HG02870 (cell line): Measurements from ENCODE around the gene ATG9A.

Experiments
- ATAC-seq: cut with Tn5 transposase; IDR thresholded peaks from one replicate; pipeline ENCODE4 v1.9.1; 2021; ENCODE audit warnings: mild to moderate bottlenecking, moderate library complexity; ENCODE audit not compliant: unreplicated experiment

ATG9A gene

DNA sequence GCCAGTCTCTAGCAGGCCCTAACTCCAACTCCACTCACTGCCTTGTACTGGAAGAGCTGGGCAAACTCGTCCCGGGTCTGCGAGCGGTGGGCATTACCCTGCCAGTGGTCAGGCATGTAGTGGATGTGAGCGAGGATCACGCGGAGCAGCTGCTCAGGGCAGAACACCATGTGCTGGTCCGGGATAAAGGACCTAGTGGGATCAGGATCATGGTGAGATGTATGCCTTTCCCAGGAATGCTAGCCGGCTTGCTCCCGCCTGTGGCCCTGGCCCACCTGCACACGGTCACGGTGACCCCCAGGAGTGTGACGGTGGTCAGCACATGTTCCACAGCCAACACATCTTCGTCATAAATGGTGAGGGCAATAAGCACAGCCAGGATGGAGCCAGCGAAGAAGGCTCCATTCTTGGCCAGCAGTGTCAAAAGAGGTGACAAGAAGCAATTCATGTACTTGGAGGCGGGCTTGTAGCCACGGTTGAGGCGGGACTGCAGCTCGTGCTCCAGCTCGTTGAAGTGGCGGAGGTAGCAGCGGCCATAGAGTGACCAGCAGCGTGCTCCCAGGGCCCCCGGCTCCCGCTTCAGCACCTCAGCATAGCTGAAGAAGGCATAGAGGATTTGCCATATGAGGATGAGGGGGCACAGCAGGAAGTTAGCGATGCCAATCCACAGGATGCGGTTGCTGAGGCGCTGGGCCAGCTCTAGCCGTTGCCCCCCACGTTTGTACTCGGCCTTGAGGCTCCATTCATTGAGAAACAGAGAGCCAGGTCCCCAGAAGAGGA, 5.4 kb downstream of the ATG9A start:
- no peak for ATAC-seq

- no peak for ATAC-seq
These were observed 7.4 kb downstream of the ATG9A start for GRCh38 chr2:219221957-219222518.

GRCh38 chr2:219220652-219221402, 8.6 kb downstream of the ATG9A start:
- ATAC-seq, result no peak

DNA sequence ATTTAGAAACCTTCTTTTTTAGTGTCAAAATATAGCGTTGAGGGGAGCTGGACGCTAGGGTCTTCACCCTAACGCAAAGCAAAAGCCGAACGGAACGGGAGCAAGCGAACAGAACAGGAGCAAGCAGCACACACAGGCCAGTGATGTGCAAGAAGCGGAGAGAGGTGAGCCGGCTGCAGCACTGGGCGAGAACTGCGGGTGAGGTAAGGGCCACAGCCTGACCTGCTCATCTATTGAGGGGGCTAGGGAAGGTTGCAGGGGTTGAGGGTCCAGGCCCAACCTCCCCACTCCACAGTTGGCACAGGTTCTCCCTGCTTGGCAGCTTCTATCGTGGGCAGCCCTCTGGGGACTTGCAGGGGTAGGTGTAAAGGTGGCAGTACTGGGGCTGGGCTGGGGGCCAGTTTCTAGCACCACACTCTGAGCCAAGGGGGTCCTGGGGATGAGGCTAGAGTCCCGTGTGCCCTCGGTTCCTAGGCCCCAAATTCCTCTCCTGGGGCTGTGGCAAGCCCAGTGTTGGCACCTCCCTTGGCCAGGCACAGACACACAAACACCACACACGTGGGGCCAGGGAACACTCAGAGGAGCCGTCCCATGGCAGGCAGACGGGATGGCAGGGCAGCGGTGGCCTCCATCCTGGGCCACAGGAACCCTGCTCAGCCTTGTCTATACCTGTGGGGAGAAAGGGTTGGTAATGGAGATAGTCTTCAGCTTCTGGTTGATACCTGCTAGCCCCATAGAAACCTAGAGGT, 9.5 kb downstream of the ATG9A start:
- no peak for ATAC-seq

DNA sequence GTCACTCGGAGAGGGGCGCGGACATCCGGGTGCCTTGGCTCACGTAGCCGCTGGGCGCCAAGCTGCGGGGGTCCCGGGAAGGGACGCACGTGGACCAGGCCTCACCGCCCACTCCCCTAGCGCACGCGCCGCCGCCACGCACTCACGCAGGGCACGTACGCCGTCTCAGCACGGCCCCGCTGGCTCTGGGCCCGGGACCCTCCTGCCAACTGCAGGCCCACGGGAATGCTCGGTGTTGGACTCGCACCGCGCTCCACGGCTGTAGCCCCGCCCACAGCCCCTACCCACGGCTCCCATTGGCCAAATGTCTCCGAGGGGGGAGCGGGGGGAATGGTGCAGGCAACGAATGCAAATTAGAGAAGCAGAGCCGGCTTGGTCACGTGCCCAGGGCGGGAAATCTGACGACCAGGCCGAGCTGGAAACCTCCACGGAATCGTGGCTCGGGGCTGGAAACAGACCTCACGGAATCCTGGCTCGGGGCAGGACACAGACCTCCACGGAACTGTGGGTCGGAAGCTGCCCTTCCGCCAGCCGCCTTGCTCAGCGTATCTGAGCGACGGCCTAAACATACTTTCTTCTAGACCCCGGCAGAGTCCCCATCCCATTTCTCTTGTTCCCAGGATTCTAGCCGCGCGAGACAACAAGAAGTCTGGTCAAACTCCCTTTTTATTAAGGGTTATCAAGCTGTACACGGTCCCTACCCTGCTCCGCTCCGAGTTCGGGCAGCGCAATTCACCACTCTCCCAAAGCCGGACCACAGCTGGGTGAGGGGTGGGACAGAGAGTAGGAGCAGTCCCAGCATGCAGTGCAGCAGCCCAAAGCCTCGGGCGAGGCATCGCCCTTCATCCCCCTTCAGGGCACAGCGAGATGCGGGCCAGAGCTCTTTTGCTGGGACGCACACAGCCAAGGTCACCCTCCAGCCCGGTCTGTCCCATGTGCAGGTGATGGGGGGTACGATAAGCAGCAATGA, 10.4 kb downstream of the ATG9A start, which contains the start of gene ABCB6:
ABCB6 (minus strand) TSS at position 227 of the 970 bp plus-strand sequence. CDS start 285 bp downstream, outside the sequence.
- ATAC-seq, result peak; percentile 70

DNA sequence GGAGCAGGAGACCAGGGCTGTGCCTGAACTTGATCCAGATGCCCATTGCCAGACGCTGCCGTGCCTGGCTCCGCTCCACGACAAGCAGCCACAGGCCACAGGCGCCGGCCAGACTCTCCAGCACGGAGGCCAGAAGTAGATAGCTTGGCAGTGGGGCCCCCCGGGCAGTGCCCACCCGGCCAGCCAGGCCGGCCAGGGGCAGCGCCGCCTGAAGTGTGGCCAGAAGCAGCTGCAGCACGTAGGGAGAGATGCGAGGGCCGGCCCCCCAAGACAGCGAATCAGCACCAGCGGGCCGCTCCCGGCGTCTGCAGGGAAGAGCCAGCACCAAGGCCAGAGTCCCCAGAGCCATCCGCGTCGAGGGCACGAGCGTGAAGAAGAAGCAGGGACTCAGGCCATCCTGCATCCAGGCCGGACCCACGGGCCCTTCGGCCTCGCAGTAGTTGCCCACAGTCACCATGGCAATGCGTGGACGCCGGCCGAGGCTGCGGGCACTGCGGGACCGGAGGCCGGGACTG, 11.2 kb downstream of the ATG9A start:
- peak; percentile 25 for ATAC-seq

GRCh38 chr2:219216535-219216915, 12.9 kb downstream of the ATG9A start:
- no peak for ATAC-seq

DNA sequence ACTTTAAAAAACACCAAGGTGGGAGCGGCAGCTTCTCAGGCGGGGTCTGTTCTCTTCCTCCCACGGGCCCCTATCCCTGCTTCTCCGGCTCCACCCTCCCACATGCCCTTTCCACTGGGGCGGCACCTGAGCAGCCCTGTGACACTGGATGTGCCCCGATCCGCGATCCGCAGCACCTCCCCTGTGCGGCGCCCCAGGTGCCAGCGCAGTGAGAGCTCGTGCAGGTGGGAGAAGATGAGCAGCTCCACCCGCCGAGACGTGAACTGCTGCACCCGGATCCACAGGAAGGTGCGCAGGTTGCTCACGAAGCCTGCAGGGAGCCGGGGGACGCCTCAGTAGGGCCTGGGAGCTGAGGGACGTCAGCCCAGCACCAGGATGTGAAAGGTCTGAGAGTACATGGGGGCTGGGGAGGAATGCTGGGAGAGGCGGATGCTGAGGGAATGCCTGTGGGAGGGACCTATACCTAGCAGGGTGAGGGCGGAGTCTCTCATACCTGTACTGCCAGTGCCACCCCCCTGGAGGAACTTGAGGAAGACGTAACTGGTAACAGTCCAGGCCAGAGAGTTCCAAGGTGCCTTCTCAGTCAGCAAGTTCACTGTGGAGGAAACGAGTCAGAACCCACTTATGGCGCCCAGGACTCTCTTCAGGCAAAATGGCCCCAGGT, 13.4 kb downstream of the ATG9A start:
- no peak for ATAC-seq

DNA sequence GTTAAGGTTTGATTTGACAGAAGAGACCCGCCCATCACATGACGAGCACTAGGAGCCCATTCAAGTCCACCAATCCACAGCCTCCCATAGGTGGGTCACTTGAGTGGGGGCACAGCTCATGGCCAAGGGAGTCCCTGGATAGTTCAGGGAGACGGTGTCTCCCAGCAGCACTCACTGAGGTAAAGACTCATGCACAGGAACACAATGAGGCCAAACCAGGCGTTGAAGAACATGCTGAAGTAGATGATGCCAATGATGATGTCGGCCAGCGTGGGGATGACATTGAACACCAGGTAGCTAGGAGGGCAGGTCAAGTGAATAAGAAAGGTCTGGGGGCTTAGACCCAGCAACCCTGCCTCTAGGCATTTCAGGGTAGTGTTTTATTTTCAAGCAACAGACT, 14.7 kb downstream of the ATG9A start:
- no peak for ATAC-seq

DNA sequence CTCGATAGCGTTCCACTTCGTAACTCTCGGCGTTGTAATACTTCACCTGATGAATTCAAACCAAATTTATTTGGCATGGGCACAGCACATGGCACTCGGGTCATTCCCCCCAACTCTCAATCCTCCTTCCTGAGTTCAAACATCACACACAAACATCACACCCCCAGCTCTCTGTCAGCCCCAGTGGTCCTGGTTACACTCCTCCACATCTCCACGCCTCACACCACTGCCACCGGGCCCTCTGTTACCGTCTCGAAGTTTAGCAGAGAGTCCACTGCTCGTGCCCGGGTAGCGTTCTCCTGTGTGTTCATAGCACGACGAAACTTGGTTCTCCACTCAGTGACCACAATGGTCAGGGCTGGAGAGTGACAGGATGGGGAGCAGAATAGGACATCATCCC, 15.3 kb downstream of the ATG9A start:
- ATAC-seq, result no peak

GRCh38 chr2:219213486-219214071, 15.9 kb downstream of the ATG9A start:
- no peak for ATAC-seq

DNA sequence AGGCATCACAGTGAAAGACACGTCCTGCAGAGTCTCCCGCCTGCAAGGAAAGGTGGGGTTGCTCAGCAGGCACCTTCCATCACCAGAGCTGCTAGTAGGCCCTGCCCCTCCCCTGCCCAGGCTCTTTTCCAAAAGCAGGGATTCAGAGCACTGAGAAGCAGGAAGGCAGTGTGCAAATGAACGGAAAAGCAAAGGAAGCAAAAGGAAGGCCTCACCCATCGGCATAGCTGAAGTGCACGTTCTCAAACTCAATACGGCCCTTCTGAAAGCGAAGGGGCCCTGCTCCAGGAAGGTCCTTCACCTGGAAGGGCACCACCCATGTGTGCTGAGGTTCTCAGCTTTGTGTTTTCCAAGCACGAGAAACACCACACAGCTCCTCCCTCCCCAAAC, 16.4 kb downstream of the ATG9A start:
- no peak for ATAC-seq

DNA sequence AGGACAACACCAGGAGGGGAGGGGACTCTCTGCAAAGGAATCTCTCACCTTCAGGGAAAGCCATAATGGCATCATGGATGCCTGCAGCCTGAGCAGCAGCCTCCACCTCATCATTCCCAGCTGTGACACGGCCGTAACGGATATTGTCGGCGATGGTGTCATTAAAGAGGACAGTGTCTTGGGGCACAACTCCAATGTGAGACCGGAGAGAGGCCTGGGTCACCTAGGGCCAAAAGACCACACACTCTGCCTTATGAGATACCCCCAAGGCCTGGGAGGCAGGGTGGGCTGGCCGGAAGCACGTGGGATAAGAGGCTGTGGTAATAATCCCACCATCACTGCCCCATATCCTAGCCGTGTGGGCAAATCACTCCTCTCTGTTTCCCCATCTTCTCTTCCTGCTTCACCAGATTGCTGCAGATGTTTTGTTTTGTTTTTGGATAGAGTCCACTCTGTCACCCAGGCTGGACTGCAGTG, 18.5 kb downstream of the ATG9A start:
- ATAC-seq, result no peak

GRCh38 chr2:219210196-219210885, 19.1 kb downstream of the ATG9A start:
- ATAC-seq, result no peak

DNA sequence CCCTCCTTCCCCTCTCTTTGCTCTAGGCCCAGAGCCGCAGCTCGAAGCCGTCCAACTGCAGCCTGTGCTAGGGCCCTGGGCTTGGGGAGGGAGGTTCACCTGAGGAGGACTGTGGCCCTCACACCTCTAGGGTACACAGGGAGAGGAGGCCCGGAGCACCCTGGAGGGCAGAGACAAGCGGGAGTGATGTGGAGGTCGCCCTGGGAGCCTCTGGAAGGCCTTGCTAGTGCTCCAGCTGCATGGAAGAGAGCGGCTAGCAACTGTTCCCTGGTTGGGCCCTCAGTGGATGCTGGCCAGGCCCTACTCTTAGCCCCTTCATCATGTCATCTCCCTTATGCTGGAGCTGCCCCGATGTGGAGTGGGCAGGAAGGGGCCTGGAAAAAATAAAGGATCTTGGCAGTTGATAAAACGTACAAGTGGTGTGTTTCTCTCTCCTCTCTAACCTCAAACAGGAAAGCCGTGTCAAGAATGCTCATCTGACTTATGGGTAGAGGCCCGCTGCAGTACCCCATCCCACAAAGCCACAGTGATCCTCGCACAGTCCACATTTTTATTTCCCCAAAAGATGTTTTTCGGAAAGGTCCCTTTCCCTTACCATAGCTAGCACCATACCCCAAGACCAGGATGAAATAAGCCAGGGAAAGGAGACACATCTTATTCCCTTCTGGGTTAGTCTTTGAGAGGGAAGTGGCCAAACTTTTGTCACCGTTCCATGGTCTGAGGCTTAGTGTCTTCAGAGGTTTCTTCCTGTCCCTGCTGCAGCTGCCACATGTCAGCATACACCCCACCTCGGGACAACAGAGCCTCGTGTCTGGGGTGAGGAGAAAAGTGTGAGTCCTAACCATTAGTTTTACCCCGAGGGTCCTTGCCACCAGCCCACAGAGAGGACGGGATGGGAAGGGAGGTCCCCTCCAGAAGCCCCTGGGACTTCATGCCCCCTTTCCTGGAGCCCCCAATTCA, 19.9 kb downstream of the ATG9A start:
- no peak for ATAC-seq

GRCh38 chr2:219207884-219208740, 21.3 kb downstream of the ATG9A start:
- no peak for ATAC-seq
